ENCODE measurements around the gene TRIM2.

- TF ChIP-seq CTCF (IDR thresholded peaks at IDR 0.05) (no peak), EP300 (IDR thresholded peaks at IDR 0.05) (no peak)
Observed at GRCh38 chr4:153186046-153186728, 18.1 kb upstream of the TRIM2 start.

Data from upper lobe of left lung (tissue), 4 donors.